CD4-positive, alpha-beta T cell treated with Interferon gamma for 1 hour (primary cell): Measurements from ENCODE around the gene MYOZ3.
A peak's percentile ranks its signal among the peaks of the same experiment; 100 is the strongest.

ENCODE experiments used
- DNase-seq: peaks from one replicate; pipeline ENCODE4 v3.0.0-alpha.2; 2020

The MYOZ3 gene

GRCh38 chr5:150661086-150661485, at the start of gene MYOZ3:
MYOZ3 (plus strand) TSS chr5:150661251; CDS start chr5:150662942, 1,691 bp downstream.
- DNase-seq, result no peak

- DNase-seq, result no peak
Measured at GRCh38 chr5:150612405-150612804, 48.6 kb upstream of the MYOZ3 start.

- no peak for DNase-seq
Measured at GRCh38 chr5:150612905-150613670, 48.0 kb upstream of the MYOZ3 start.

- DNase-seq, result no peak
Measured at GRCh38 chr5:150613991-150614660, 46.9 kb upstream of the MYOZ3 start.

GRCh38 chr5:150614661-150615060, 46.4 kb upstream of the MYOZ3 start:
- DNase-seq, result no peak

GRCh38 chr5:150615141-150615699, 45.8 kb upstream of the MYOZ3 start:
- no peak for DNase-seq

GRCh38 chr5:150616024-150616470, 45.0 kb upstream of the MYOZ3 start:
- no peak for DNase-seq

GRCh38 chr5:150616506-150616905, 44.5 kb upstream of the MYOZ3 start:
- no peak for DNase-seq

GRCh38 chr5:150618163-150618562, 42.9 kb upstream of the MYOZ3 start:
- DNase-seq, result no peak

GRCh38 chr5:150618588-150619281, 42.3 kb upstream of the MYOZ3 start:
- DNase-seq, result no peak

GRCh38 chr5:150619359-150620230, 41.5 kb upstream of the MYOZ3 start:
- DNase-seq, result no peak

- no peak for DNase-seq
Measured at GRCh38 chr5:150621301-150621700, 39.8 kb upstream of the MYOZ3 start.

GRCh38 chr5:150622157-150622556, 38.9 kb upstream of the MYOZ3 start:
- no peak for DNase-seq

GRCh38 chr5:150623152-150623877, 37.7 kb upstream of the MYOZ3 start:
- no peak for DNase-seq

- no peak for DNase-seq
Measured at GRCh38 chr5:150623878-150624216, 37.2 kb upstream of the MYOZ3 start.

- DNase-seq, result peak; percentile 11
Measured at GRCh38 chr5:150624334-150625163, 36.5 kb upstream of the MYOZ3 start.

- no peak for DNase-seq
Measured at GRCh38 chr5:150625164-150625535, 35.9 kb upstream of the MYOZ3 start.

- DNase-seq, result peak; percentile 55
Measured at GRCh38 chr5:150625831-150626746, 35.0 kb upstream of the MYOZ3 start.

GRCh38 chr5:150626853-150627276, 34.2 kb upstream of the MYOZ3 start:
- DNase-seq, result no peak
